ENCODE measurements around the gene DUSP19.

DNA sequence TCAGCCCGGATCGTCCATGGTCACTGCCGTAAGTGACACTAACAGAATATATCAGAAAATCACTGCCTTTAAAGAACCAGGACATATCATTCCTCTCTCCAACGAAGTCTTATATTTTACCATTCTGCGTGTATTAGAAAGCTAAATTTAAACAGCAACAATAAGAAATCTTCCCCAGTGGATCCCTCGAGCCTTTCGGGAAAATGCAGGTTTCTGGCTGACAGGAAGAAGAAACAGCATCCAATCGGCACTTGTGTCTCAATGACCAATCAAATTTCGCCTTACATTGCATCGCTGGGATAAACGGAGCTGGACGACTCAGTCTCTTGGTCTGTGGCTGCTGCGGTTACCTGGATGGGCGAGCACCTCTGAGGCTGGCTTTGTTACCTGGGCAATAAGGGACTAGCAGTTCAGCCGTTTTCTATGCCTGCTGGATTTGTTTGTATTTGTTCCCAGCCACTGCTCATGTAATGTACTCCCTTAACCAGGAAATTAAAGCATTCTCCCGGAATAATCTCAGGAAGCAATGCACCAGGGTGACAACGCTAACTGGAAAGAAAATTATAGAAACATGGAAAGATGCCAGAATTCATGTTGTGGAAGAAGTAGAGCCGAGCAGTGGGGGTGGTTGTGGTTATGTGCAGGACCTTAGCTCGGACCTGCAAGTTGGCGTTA is at the start of gene DUSP19:
- peak; percentile 41; the same call in 1 of the 2 replicates for TF ChIP-seq POLR2AphosphoS5 (IDR thresholded peaks at IDR 0.05; ENCODE audit: low read depth, low read length)
- TF ChIP-seq POLR2A (IDR thresholded peaks at IDR 0.05; ENCODE audit: low read depth, low read length): peak; percentile 63
- TF ChIP-seq SPI1 (IDR thresholded peaks at IDR 0.05; ENCODE audit: low read depth, low read length): no peak

Measured in GM12891 (cell line).